Renal cortical epithelial cell (primary cell): ENCODE results near the gene FAM50B. TPM values are rescaled to one million over a fixed set of nuclear protein-coding genes. Genes with fewer than 3 reads are reported as not detected.

Experiments
- DNase-seq: peaks from one replicate; pipeline ENCODE4 v3.0.0-alpha.2; 2011; ENCODE audit warnings: low read depth
- total RNA-seq: library from RNA; depleted of rRNA; stranded (reverse); fragments of >200 nt; gene quantifications from 2 replicates; pipeline ENCODE4 v1.2.3, GENCODE V29; 2014

Gene FAM50B
- total RNA-seq, 1 donor from 2014 or later: 12.6 TPM

- no peak for DNase-seq
These were observed 44.7 kb downstream of the FAM50B start for GRCh38 chr6:3893917-3894316.

- no peak for DNase-seq
These were observed 45.6 kb downstream of the FAM50B start for GRCh38 chr6:3894590-3895311.

GRCh38 chr6:3895312-3895653 lies 46.1 kb downstream of the FAM50B start:
- no peak for DNase-seq

- no peak for DNase-seq
These were observed 46.6 kb downstream of the FAM50B start for GRCh38 chr6:3895805-3896204.

GRCh38 chr6:3898265-3898994 lies 49.3 kb downstream of the FAM50B start:
- DNase-seq: no peak

- no peak for DNase-seq
These were observed 49.9 kb downstream of the FAM50B start for GRCh38 chr6:3899061-3899460.

GRCh38 chr6:3899970-3900439 lies 50.8 kb downstream of the FAM50B start:
- DNase-seq: peak; percentile 45

Other genes with a start within 250 kb of the FAM50B start
- 29.0 and 62.0 TPM in 2 replicates for gene PXDC1, start 97.7 kb upstream of the FAM50B start, total RNA-seq
- not detected in 2 replicates for gene FAM217A, start 229.8 kb downstream of the FAM50B start, total RNA-seq